Karpas-422 (cell line): ENCODE results near the gene SVIL. TPM values are rescaled to one million over a fixed set of nuclear protein-coding genes. Genes with fewer than 3 reads are reported as not detected.
"Not testable (repeated sequence)": the region's sequence is repeated elsewhere in the genome, so short reads cannot be mapped to it uniquely, and the experiment has no call there.

Source experiments
- DNase-seq: peaks from one replicate; pipeline ENCODE4 v3.0.0-alpha.2; 2015
- H2AFZ ChIP-seq: fragments of 200-600 bp; sonication (generic); 2 replicates; pipeline ENCODE4 v1.6.1; 2014; ENCODE audit warnings: antibody characterized with exemption, low read length, mixed read lengths
- H3K27ac ChIP-seq: fragments of 200-600 bp; sonication (generic); 2 replicates; pipeline ENCODE4 v1.5.1; 2014; ENCODE audit warnings: mild to moderate bottlenecking, low read length, moderate library complexity
- H3K27me3 ChIP-seq: fragments of 200-600 bp; sonication (generic); 2 replicates; pipeline ENCODE4 v1.6.1; 2014; ENCODE audit warnings: low read length, mixed read lengths
- H3K36me3 ChIP-seq: fragments of 200-600 bp; sonication (generic); 2 replicates; pipeline ENCODE4 v1.6.1; 2014; ENCODE audit warnings: low read length, mixed read lengths; ENCODE audit not compliant: insufficient read depth
- H3K4me1 ChIP-seq: fragments of 200-600 bp; sonication (generic); 2 replicates; pipeline ENCODE4 v1.6.1; 2014; ENCODE audit warnings: mild to moderate bottlenecking, low read length, mixed read lengths
- H3K4me2 ChIP-seq: fragments of 200-600 bp; sonication (generic); 2 replicates; pipeline ENCODE4 v1.6.1; 2014; ENCODE audit warnings: low read length, low read depth, mild to moderate bottlenecking; ENCODE audit not compliant: poor library complexity, severe bottlenecking
- H3K4me3 ChIP-seq: fragments of 200-600 bp; sonication (generic); 2 replicates; pipeline ENCODE4 v1.5.1; 2014; ENCODE audit warnings: mild to moderate bottlenecking, antibody characterized with exemption, low read length, mixed read lengths
- H3K79me2 ChIP-seq: fragments of 200-600 bp; sonication (generic); 2 replicates; pipeline ENCODE4 v1.6.1; 2014; ENCODE audit warnings: mild to moderate bottlenecking, low read length, mixed read lengths
- H3K9ac ChIP-seq: fragments of 200-600 bp; sonication (generic); 2 replicates; pipeline ENCODE4 v1.6.0; 2014; ENCODE audit warnings: low read length
- H3K9me2 ChIP-seq: fragments of 200-600 bp; sonication (generic), shearing (Covaris generic); replicated peaks from 2 replicates; pipeline ENCODE4 v1.6.0; 2014; ENCODE audit warnings: mild to moderate bottlenecking, low read length, moderate library complexity; ENCODE audit not compliant: insufficient read depth
- H3K9me3 ChIP-seq: fragments of 300-700, 200-600 bp; sonication (generic); 2 replicates; pipeline ENCODE4 v1.6.1; 2014; ENCODE audit warnings: low read length, mixed read lengths
- H4K20me1 ChIP-seq: fragments of 200-600 bp; sonication (generic); 2 replicates; pipeline ENCODE4 v1.6.1; 2014; ENCODE audit warnings: mild to moderate bottlenecking, antibody characterized with exemption, low read length, low read depth; ENCODE audit not compliant: insufficient read depth
- total RNA-seq: library from RNA; depleted of rRNA; stranded (reverse); fragments of >200 nt; shearing (Covaris generic); gene quantifications from 2 replicates; pipeline ENCODE4 v1.2.3, GENCODE V29; 2014; ENCODE audit warnings: low replicate concordance

SVIL gene
- total RNA-seq, 1 experiment from 2014 or later, result not detected

DNA sequence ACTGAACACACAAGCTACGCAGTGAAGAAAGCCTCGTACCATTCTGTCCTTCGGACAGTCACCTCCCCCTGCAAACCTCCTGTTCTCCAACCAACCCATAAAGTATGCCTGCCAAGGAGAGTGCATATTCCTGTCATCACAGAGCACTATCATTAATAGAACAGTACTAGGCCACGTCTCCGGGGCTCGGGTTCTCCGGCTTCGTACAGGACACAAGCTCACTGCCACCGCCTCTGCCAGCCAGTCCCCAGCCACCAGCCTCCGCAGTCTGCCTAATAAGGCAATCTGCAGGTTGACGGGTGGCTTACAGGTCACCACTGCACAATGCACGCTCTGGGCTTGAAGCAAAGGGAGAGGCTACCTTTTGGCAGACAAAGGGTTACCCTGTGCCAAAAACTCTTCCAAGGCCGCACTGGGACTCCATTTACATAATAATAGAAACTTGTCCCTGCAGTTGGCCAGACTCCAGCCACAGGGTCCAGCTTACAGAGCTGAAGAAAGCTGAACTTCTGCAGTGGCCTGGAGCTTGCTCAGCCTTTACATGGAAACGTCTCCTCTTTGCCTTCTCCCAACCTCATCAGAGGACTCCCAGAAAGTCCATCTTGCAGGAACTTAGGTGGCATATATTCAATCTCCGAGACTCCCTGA, 47.5 kb downstream of the SVIL start:
- H3K4me1 ChIP-seq, H3K36me3 ChIP-seq, H3K9ac ChIP-seq, H3K27me3 ChIP-seq, H3K4me3 ChIP-seq, H3K9me2 ChIP-seq, H3K27ac ChIP-seq, H3K4me2 ChIP-seq, H3K9me3 ChIP-seq, H2AFZ ChIP-seq, H4K20me1 ChIP-seq, H3K79me2 ChIP-seq, DNase-seq: not testable (repeated sequence)

DNA sequence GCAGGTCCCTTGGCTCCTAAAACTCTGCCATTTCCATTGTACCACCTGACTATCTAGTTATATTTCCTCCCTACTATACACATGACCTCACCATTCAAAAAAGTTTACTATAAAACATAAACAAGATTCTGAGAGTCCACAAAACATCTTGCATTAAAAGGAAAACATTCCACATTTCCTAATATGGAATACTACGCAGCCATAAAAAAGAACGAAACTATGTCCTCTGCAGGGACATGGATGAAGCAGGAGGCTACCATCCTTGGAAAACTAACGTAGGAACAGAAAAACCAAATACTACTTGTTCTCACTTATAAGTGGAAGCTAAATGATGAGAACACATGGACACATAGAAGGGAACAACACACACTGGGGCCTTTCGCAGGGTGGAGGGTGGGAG, 48.3 kb downstream of the SVIL start:
- Histone ChIP-seq H3K4me1 (no peaks in the 10 kb centered on the region), H3K9ac (no peak overlapping the region), H3K79me2 (no peaks in the 10 kb centered on the region)

DNA sequence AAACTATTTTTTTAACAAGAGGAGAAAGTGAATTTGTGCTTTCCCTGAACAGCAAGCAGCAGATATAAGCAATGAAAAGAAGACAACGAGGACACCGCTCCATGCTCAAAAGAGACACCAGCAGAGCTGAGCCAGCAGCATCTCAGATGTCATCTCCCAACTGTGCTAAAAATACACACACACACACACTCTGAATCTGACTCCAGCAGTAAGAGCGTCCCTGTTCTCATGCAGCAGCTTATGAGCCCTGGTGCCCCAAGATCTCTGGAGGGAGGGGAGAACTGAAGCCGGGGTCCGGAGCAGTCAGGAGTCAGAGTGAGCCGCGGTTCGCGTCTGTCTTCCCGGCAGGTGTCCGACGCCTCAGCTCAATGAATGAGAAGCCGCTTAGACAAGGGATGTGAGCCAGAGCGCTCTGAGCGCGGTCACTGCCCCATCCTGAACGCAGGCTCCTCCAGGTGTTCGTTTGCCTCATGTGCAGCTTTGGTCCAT, 49.2 kb downstream of the SVIL start:
- DNase-seq, result no peak
- Histone ChIP-seq H3K9me3 (no peaks in the 10 kb centered on the region), H3K9ac (no peak overlapping the region), H3K4me3 (no peak overlapping the region), H2AFZ (no peak overlapping the region), H3K27ac (no peak overlapping the region), H3K36me3 (no peaks in the 10 kb centered on the region), H3K79me2 (no peaks in the 10 kb centered on the region), H3K4me2 (no peak overlapping the region), H4K20me1 (no peaks in the 10 kb centered on the region), H3K27me3 (no peaks in the 10 kb centered on the region), H3K9me2 (no peaks in the 10 kb centered on the region), H3K4me1 (no peaks in the 10 kb centered on the region)

More for the DNA sequence above, 48.3 kb downstream of the SVIL start:
- no peaks in the 10 kb centered on the region for H3K9me3 ChIP-seq
- no peaks in the 10 kb centered on the region for H4K20me1 ChIP-seq
- DNase-seq, result no peak
- no peaks in the 10 kb centered on the region for H3K9me2 ChIP-seq
- no peak overlapping the region for H3K27ac ChIP-seq
- H2AFZ ChIP-seq, result no peak overlapping the region
- no peak overlapping the region for H3K4me2 ChIP-seq
- H3K27me3 ChIP-seq, result no peaks in the 10 kb centered on the region
- H3K36me3 ChIP-seq, result no peaks in the 10 kb centered on the region
- H3K4me3 ChIP-seq, result no peak overlapping the region

DNA sequence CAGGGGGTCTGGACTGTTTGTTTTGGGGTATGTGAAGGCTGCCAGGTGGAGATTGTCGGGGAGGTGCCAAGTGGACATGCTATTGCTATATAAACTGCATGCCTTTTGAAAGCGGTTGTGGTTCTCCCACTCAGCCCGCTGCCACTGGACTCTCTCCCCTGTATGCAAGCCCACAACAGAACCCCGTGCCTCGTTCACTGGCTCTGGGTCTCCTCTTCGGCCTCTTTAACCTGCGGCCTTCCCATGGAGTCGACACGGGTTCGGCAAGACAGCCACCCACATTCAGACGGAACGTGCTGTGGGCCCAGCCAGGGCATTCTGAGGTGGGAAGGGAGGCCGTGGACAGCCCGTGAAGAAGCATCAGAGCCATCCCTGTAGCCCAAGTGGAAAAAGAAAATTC, 50.3 kb downstream of the SVIL start:
- no peak overlapping the region for H3K27ac ChIP-seq
- H3K9ac ChIP-seq, result no peak overlapping the region
- DNase-seq, result no peak
- no peak overlapping the region for H3K4me2 ChIP-seq
- no peaks in the 10 kb centered on the region for H3K27me3 ChIP-seq
- H3K9me3 ChIP-seq, result no peaks in the 10 kb centered on the region
- H2AFZ ChIP-seq, result no peak overlapping the region
- H3K36me3 ChIP-seq, result no peaks in the 10 kb centered on the region
- no peaks in the 10 kb centered on the region for H3K9me2 ChIP-seq
- H3K4me1 ChIP-seq, result no peaks in the 10 kb centered on the region
- no peak overlapping the region for H3K4me3 ChIP-seq
- H3K79me2 ChIP-seq, result no peaks in the 10 kb centered on the region
- no peaks in the 10 kb centered on the region for H4K20me1 ChIP-seq

DNA sequence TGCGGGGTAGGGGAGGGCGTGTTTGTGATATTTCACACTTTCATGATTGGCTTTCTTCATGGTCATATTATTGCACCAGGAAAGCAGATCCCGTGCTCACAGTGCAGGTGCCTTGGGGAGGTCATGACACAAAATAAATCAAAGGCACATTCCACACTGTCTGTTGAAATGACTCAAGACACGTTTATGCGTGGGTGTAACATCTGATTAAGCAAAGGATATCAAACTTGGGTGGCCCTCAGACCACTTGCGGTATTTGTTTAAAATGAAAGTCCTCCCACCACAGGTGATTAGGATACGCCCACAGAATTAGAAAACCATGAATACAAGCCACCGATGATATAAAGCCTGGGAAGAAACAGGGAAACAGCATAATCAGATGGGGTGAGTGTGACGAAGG, 51.1 kb downstream of the SVIL start:
- no peaks in the 10 kb centered on the region for H3K27me3 ChIP-seq
- H3K9me3 ChIP-seq, result no peaks in the 10 kb centered on the region
- no peaks in the 10 kb centered on the region for H4K20me1 ChIP-seq
- H3K4me3 ChIP-seq, result no peak overlapping the region
- H3K27ac ChIP-seq, result no peak overlapping the region
- H3K4me1 ChIP-seq, result no peaks in the 10 kb centered on the region
- no peaks in the 10 kb centered on the region for H3K79me2 ChIP-seq
- no peaks in the 10 kb centered on the region for H3K36me3 ChIP-seq
- H3K9ac ChIP-seq, result no peak overlapping the region
- H2AFZ ChIP-seq, result no peak overlapping the region
- no peaks in the 10 kb centered on the region for H3K9me2 ChIP-seq
- no peak for DNase-seq
- no peak overlapping the region for H3K4me2 ChIP-seq

DNA sequence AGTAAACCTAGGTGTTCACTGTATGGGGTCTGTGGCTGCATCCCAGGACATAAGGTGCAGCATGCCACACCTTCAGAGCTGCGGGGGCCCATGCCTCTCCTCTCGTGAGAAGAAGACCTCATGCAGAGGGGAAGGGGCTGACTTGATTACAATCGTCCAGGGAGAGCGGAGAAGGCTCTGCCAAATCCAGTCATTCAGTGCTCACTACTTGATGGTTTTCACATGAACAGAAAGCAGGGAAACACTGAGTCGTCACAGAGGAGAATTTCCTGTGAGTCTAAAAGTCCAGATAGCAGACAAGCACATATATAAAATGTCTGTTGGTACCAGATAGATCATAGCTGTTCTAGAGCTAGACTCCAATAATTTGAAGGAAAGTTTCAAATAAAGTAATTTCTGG, 52.0 kb downstream of the SVIL start:
- not testable (repeated sequence) for H3K4me2 ChIP-seq, H3K4me3 ChIP-seq, H3K9ac ChIP-seq, H4K20me1 ChIP-seq, H3K9me3 ChIP-seq, H2AFZ ChIP-seq, H3K9me2 ChIP-seq, H3K36me3 ChIP-seq, H3K27me3 ChIP-seq, H3K79me2 ChIP-seq, DNase-seq, H3K4me1 ChIP-seq, H3K27ac ChIP-seq

DNA sequence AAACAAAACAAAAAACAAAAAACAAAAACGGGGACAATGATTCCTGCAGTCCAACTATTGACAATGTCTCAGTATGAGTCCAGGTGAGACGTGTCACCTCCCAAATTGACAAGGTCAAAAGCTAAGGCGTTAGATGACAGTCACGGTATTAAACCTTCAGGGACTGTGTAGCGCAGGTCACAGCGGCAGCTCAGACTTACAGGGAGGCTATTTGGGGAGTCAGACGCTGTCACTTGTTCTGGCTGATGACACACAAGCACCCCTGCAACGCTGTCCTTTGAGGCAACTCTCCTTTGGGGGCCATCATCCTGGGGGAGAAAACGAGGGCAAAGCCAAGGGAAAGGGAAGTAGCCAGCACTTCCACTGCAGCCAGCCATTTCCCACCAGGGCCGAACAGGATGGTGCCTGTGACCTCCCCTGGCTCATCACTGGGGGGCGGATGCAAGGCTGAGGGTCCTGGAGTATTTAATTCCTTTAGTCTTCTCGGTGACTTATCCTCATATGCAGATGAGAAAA, 55.3 kb downstream of the SVIL start:
- no peaks in the 10 kb centered on the region for H3K9me2 ChIP-seq
- no peak overlapping the region for H2AFZ ChIP-seq
- DNase-seq, result no peak
- no peaks in the 10 kb centered on the region for H3K4me1 ChIP-seq
- H3K79me2 ChIP-seq, result no peaks in the 10 kb centered on the region
- H3K27me3 ChIP-seq, result no peaks in the 10 kb centered on the region
- no peaks in the 10 kb centered on the region for H4K20me1 ChIP-seq
- no peak overlapping the region for H3K27ac ChIP-seq
- no peaks in the 10 kb centered on the region for H3K9me3 ChIP-seq
- H3K9ac ChIP-seq, result no peak overlapping the region
- H3K4me3 ChIP-seq, result no peak overlapping the region
- H3K4me2 ChIP-seq, result no peak overlapping the region
- H3K36me3 ChIP-seq, result no peaks in the 10 kb centered on the region

DNA sequence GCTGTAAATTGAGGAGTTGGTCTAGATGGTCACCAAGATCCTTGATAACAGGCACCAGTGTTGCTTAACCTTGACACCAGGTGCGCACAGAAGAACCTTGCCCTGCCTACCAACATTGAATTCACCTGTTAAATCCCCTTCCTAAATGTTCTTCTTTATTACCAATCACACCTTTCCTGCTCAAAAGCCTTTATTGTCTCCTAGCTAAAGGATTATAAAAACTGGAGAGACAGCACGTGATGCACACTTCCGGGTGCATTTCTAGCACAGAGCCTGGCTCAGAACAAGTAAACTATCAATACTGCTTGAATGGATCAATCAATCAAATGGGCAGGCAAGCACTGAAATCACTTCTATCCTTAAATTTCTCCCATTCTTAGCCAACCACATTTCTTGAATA, 56.3 kb downstream of the SVIL start:
- H3K27me3 ChIP-seq, result no peaks in the 10 kb centered on the region
- no peak overlapping the region for H3K4me3 ChIP-seq
- H3K79me2 ChIP-seq, result no peaks in the 10 kb centered on the region
- no peak overlapping the region for H2AFZ ChIP-seq
- no peak overlapping the region for H3K4me2 ChIP-seq
- no peaks in the 10 kb centered on the region for H3K4me1 ChIP-seq
- DNase-seq, result no peak
- H3K9me2 ChIP-seq, result no peaks in the 10 kb centered on the region
- H3K36me3 ChIP-seq, result no peaks in the 10 kb centered on the region
- no peaks in the 10 kb centered on the region for H4K20me1 ChIP-seq
- H3K9ac ChIP-seq, result no peak overlapping the region
- H3K27ac ChIP-seq, result no peak overlapping the region
- H3K9me3 ChIP-seq, result no peaks in the 10 kb centered on the region
